GM12864 (cell line): ENCODE results near the gene CNOT4.

Experiments
- DNase-seq: peaks from one replicate; pipeline ENCODE4 v3.0.0-alpha.2; 2011; ENCODE audit warnings: low read depth
- H3K4me3 ChIP-seq: 2 replicates; pipeline ENCODE4 v1.5.1; 2011; ENCODE audit warnings: mild to moderate bottlenecking, low read depth, low read length, control low read depth
- TF ChIP-seq, protein P1 (sequence below): IDR thresholded peaks from 2 replicates; pipeline ENCODE4 v1.5.1; 2011; ENCODE audit warnings: low read depth, mild to moderate bottlenecking, moderate library complexity, low read length, control low read depth, inconsistent platforms; ENCODE audit errors: missing control alignments

Gene CNOT4

DNA sequence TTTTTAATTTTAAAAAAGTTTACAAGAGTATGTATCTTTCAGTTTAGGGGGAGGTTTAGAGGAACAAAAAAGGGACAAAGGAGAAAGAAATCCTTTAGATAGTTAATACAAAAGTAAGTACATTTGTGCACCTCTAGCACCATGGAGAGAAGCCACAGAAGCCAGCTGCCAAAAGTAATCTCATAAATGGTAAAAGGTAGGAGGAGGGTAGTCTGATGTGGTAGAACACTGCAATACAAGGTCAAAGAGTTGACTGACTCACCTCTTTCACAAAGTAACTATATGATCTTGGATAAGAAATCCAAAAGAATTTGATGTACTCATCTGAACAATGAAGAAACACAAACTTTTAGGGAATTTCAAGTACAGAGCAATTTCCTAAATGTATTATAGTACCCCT is 68.1 kb downstream of the CNOT4 start:
- TF ChIP-seq, protein P1, sequence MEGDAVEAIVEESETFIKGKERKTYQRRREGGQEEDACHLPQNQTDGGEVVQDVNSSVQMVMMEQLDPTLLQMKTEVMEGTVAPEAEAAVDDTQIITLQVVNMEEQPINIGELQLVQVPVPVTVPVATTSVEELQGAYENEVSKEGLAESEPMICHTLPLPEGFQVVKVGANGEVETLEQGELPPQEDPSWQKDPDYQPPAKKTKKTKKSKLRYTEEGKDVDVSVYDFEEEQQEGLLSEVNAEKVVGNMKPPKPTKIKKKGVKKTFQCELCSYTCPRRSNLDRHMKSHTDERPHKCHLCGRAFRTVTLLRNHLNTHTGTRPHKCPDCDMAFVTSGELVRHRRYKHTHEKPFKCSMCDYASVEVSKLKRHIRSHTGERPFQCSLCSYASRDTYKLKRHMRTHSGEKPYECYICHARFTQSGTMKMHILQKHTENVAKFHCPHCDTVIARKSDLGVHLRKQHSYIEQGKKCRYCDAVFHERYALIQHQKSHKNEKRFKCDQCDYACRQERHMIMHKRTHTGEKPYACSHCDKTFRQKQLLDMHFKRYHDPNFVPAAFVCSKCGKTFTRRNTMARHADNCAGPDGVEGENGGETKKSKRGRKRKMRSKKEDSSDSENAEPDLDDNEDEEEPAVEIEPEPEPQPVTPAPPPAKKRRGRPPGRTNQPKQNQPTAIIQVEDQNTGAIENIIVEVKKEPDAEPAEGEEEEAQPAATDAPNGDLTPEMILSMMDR = no peak
- no peak for DNase-seq
- H3K4me3 ChIP-seq = no peak overlapping the region

DNA sequence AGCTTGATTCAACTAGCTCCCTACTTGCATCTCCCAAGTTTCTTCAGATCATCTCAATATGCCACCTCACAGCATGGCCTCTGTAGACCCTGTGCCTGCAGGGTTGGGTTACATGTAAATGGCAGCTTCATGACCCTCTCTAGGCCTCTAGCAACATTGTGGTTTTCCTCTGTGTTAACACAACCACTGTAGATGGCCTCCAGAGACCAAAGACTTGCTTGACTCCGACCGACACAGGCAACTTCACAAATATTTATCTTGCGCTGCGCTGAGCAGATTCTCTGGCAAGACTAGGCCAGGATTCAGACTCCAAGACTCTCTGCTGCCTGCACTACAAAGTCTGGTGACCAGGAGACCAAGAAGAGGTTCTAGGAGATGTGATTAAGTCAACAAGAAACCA is 75.9 kb downstream of the CNOT4 start:
- no peak overlapping the region for H3K4me3 ChIP-seq
- TF ChIP-seq, protein P1 = no peak
- DNase-seq = no peak

DNA sequence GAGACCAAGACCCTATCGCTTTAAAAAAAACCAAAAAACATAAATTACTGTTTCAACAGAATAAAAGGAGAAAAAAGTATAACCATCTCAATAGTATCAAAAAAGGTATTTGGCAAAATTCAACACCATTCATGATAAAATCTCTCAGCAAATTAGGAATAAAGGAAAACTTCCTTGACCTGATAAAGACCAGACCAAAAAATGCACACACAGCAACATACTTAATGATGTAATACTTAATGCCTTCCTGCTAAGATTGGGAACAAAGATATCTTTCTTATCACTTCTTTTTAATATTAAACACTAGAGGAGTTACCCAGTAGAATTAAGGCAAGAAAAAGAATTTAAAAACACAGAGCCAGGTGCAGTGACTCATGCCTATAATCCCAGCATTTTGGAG is 79.3 kb downstream of the CNOT4 start:
- TF ChIP-seq, protein P1 = no peak
- no peak for DNase-seq
- no peak overlapping the region for H3K4me3 ChIP-seq

DNA sequence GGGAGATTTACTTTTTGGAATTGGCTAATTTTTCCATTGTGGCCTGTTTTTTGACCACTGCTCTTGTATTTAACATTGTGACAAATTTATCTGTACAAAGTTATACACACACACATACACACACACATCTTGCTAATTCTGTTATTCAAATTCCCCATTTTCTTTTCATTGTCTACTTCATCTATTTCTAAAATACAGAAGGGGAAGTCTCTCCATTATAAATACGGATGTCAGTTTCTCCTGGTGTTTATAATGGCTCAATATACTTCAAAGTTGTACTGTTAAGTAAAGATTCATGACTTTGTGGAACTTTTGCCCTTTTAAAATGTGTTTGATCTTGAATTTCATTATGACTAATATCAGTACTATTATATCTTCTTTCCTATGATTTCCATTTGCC is 81.0 kb downstream of the CNOT4 start:
- no peak overlapping the region for H3K4me3 ChIP-seq
- TF ChIP-seq, protein P1 = no peak
- no peak for DNase-seq

DNA sequence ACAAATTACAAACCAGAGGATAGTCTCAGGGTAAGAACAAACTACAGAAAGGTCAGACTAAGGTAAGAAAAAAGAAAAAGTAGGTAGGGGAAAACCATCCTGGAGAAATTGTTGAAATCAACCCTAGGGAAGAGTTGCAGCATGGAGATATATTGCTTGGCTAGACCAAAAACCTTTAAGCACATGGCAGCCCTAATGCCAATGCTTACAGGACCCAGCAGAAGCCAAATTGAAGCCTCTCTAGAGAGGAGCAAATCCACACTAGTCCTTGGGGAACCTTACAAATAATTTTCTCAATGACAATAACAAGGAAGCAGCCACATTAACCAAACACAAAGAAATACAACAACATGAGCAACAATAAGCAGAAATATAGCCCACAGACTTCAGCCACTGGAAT is 81.9 kb downstream of the CNOT4 start:
- no peak overlapping the region for H3K4me3 ChIP-seq
- TF ChIP-seq, protein P1 = no peak
- DNase-seq = no peak

DNA sequence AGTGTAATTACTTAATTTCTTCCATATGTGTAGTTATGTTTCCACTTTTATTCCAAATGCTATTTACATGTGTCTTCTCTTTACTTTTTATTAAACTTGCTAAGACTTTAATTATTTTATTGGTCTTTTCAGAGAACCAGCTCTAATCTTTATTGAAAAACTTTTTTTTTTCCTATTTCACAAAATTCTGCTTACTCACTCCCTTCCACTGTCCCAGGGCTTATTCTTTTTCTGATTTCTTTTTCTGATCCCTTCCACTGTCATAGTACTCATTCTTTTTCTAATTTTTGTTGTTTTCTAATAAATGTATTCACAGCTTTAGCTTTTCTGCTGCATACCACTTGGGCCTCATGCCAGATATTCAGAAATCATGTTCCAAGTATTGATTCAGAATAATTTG is 82.7 kb downstream of the CNOT4 start:
- no peak for DNase-seq
- H3K4me3 ChIP-seq = no peak overlapping the region
- TF ChIP-seq, protein P1 = no peak

DNA sequence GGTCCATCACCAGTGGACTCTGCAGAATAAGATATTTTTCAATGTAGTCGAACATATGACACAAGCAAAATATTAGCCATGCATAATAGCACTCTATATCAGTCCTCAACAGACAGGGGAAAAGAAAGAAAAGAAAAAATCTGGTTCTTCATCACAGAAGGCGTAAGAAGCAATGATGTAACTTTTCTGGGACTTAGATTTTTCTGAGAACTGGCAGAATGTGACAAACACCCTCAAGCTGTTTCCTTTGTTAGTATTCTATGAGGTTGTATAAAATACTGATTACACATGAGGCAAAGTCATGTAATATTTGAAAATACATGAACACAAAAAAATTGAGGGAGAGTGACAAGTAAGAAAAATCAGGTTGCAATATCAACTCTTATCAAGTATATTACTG is 84.9 kb downstream of the CNOT4 start:
- H3K4me3 ChIP-seq = no peak overlapping the region
- no peak for DNase-seq
- TF ChIP-seq, protein P1 = no peak
